H9 (cell line): ENCODE measurements around the gene JAKMIP1. TPM values are rescaled to one million over a fixed set of nuclear protein-coding genes. Genes with fewer than 3 reads are reported as not detected.

Experiments
- DNase-seq: peaks from one replicate; pipeline ENCODE4 v3.0.0-alpha.2; 2017
- H2AFZ ChIP-seq: one replicate; pipeline ENCODE4 v1.6.1; 2013; ENCODE audit warnings: mild to moderate bottlenecking, low read length, control low read depth, moderate library complexity
- H2AK5ac ChIP-seq: 2 replicates; pipeline ENCODE4 v1.6.1; 2013; ENCODE audit warnings: low read length, control low read depth, mixed read lengths; ENCODE audit not compliant: insufficient read length
- H2BK120ac ChIP-seq: one replicate; pipeline ENCODE4 v1.6.1; 2013; ENCODE audit warnings: low read depth, mild to moderate bottlenecking, low read length, control low read depth, inconsistent platforms; ENCODE audit not compliant: poor library complexity, severe bottlenecking
- H2BK12ac ChIP-seq: 2 replicates; pipeline ENCODE4 v1.6.1; 2013; ENCODE audit warnings: low read length, control low read depth, mixed read lengths, low read depth; ENCODE audit not compliant: insufficient read length
- H2BK15ac ChIP-seq: 2 replicates; pipeline ENCODE4 v1.6.1; 2013; ENCODE audit warnings: low read depth, low read length, control low read depth
- H2BK20ac ChIP-seq: one replicate; pipeline ENCODE4 v1.6.1; 2013; ENCODE audit warnings: low read depth, mild to moderate bottlenecking, low read length, control low read depth, inconsistent platforms; ENCODE audit not compliant: poor library complexity, severe bottlenecking
- H2BK5ac ChIP-seq: 2 replicates; pipeline ENCODE4 v1.6.1; 2013; ENCODE audit warnings: low read length, control low read depth, mixed read lengths; ENCODE audit not compliant: insufficient read length
- H3K14ac ChIP-seq: 2 replicates; pipeline ENCODE4 v1.6.1; 2013; ENCODE audit warnings: low read length, control low read depth; ENCODE audit not compliant: insufficient read depth
- H3K18ac ChIP-seq: 2 replicates; pipeline ENCODE4 v1.6.1; 2013; ENCODE audit warnings: low read depth, mild to moderate bottlenecking, mixed read lengths, low read length, control low read depth; ENCODE audit not compliant: insufficient read length
- H3K23ac ChIP-seq: 2 replicates; pipeline ENCODE4 v1.6.1; 2013; ENCODE audit warnings: low read length, control low read depth, mixed read lengths, low read depth; ENCODE audit not compliant: insufficient read length
- H3K23me2 ChIP-seq: 2 replicates; pipeline ENCODE4 v1.6.1; 2013; ENCODE audit warnings: low read depth, mild to moderate bottlenecking, mixed read lengths, low read length, control low read depth; ENCODE audit not compliant: insufficient read length, poor library complexity, severe bottlenecking
- H3K27ac ChIP-seq: 2 replicates; pipeline ENCODE4 v1.5.1; 2013; ENCODE audit warnings: low read length, control low read depth, mixed read lengths, low read depth; ENCODE audit not compliant: insufficient read length
- H3K27me3 ChIP-seq: 2 replicates; pipeline ENCODE4 v1.6.1; 2013; ENCODE audit warnings: low read length, control low read depth, inconsistent platforms; ENCODE audit not compliant: insufficient read depth
- H3K4ac ChIP-seq: 2 replicates; pipeline ENCODE4 v1.6.1; 2013; ENCODE audit warnings: low read depth, mild to moderate bottlenecking, control low read depth, inconsistent platforms, low read length, moderate library complexity
- H3K4me1 ChIP-seq: 2 replicates; pipeline ENCODE4 v1.6.1; 2013; ENCODE audit warnings: low read length, control low read depth, inconsistent platforms; ENCODE audit not compliant: insufficient read depth
- H3K4me2 ChIP-seq: 2 replicates; pipeline ENCODE4 v1.6.1; 2013; ENCODE audit warnings: low read length, control low read depth, mixed read lengths; ENCODE audit not compliant: insufficient read length, insufficient read depth
- H3K56ac ChIP-seq: 2 replicates; pipeline ENCODE4 v1.6.1; 2013; ENCODE audit warnings: low read depth, mild to moderate bottlenecking, mixed read lengths, low read length, control low read depth; ENCODE audit not compliant: insufficient read length
- H3K79me1 ChIP-seq: 2 replicates; pipeline ENCODE4 v1.6.1; 2013; ENCODE audit warnings: low read depth, mild to moderate bottlenecking, moderate library complexity, low read length, control low read depth, inconsistent platforms; ENCODE audit not compliant: insufficient read depth, poor library complexity, severe bottlenecking
- H3K79me2 ChIP-seq: 2 replicates; pipeline ENCODE4 v1.6.1; 2013; ENCODE audit warnings: low read length, control low read depth, inconsistent platforms; ENCODE audit not compliant: insufficient read depth
- H3K9ac ChIP-seq: 2 replicates; pipeline ENCODE4 v1.6.1; 2013; ENCODE audit warnings: low read length, control low read depth, mixed read lengths; ENCODE audit not compliant: insufficient read length; ENCODE audit errors: extremely low read depth
- H3K9me3 ChIP-seq: one replicate; pipeline ENCODE4 v1.6.1; 2013; ENCODE audit warnings: low read depth, low read length, inconsistent platforms; ENCODE audit not compliant: control insufficient read depth
- H3T11ph ChIP-seq: one replicate; pipeline ENCODE4 v1.6.1; 2013; ENCODE audit warnings: mild to moderate bottlenecking, low read length, control low read depth, inconsistent platforms
- H4K20me1 ChIP-seq: one replicate; pipeline ENCODE4 v1.6.1; 2013; ENCODE audit not compliant: control insufficient read depth, insufficient read length, insufficient read depth
- H4K5ac ChIP-seq: 2 replicates; pipeline ENCODE4 v1.6.1; 2013; ENCODE audit warnings: low read depth, mild to moderate bottlenecking, mixed read lengths, low read length, control low read depth; ENCODE audit not compliant: insufficient read length
- H4K8ac ChIP-seq: replicated peaks from 2 replicates; pipeline ENCODE4 v1.6.1; 2013; ENCODE audit warnings: low read length, control low read depth, mixed read lengths, low read depth; ENCODE audit not compliant: insufficient read length
- H4K91ac ChIP-seq: 2 replicates; pipeline ENCODE4 v1.6.1; 2013; ENCODE audit warnings: low read depth, mild to moderate bottlenecking, moderate library complexity, mixed read lengths, low read length, control low read depth; ENCODE audit not compliant: insufficient read length
- H3K27ac Mint-ChIP-seq, 3 experiments: 2 replicates in 2 of 3; 3 replicates in 1 of 3; pipeline ENCODE4 v1.8.0; 2020 to 2021; ENCODE audit warnings: mixed read lengths in 3 of 3, mild to moderate bottlenecking in 1 of 3, moderate library complexity in 1 of 3
- H3K27me3 Mint-ChIP-seq: 2 replicates; pipeline ENCODE4 v1.8.0; 2021; ENCODE audit warnings: low read depth, mild to moderate bottlenecking, moderate library complexity, mixed read lengths
- H3K36me3 Mint-ChIP-seq, 3 experiments: 2 replicates in 2 of 3; 3 replicates in 1 of 3; pipeline ENCODE4 v1.8.0; 2020 to 2021; ENCODE audit warnings: low read depth in 3 of 3, mixed read lengths in 3 of 3; ENCODE audit not compliant: insufficient read depth in 1 of 3
- H3K4me1 Mint-ChIP-seq, 2 experiments: 2 replicates each; pipeline ENCODE4 v1.8.0; 2020; ENCODE audit warnings: mixed read lengths in 2 of 2
- H3K4me3 Mint-ChIP-seq, 2 experiments: 2 replicates in 1 of 2; 3 replicates in 1 of 2; pipeline ENCODE4 v1.8.0; 2020 to 2021; ENCODE audit warnings: mild to moderate bottlenecking in 2 of 2, mixed read lengths in 2 of 2, moderate library complexity in 1 of 2
- H3K9me3 Mint-ChIP-seq, 2 experiments: 2 replicates in 1 of 2; 3 replicates in 1 of 2; pipeline ENCODE4 v1.8.0; 2020; ENCODE audit warnings: mild to moderate bottlenecking in 2 of 2, mixed read lengths in 2 of 2, moderate library complexity in 1 of 2
- WGBS: extraction: QIAGEN DNeasy Blood & Tissue Kit; methylation state at CpG from one replicate; pipeline ENCODE4 v1.1.7; 2013; ENCODE audit warnings: missing lambda C conversion rate, low lambda C conversion rate, mixed read lengths; ENCODE audit not compliant: insufficient read length; ENCODE audit errors: extremely low coverage; 5-methylcytosine and 5-hydroxymethylcytosine counted together
- total RNA-seq: library from RNA; stranded (reverse); gene quantifications from 2 replicates; pipeline ENCODE4 v1.2.1, GENCODE V29; 2021
- TF ChIP-seq, protein P1 (sequence below): fragments of 200-600 bp; sonication (generic); conservative IDR thresholded peaks from 3 replicates; pipeline ENCODE4 v1.8.0; 2021; ENCODE audit warnings: antibody characterized with exemption, mild to moderate bottlenecking

The JAKMIP1 gene
- total RNA-seq, 1 experiment from 2014 or later = 1.5 TPM

DNA sequence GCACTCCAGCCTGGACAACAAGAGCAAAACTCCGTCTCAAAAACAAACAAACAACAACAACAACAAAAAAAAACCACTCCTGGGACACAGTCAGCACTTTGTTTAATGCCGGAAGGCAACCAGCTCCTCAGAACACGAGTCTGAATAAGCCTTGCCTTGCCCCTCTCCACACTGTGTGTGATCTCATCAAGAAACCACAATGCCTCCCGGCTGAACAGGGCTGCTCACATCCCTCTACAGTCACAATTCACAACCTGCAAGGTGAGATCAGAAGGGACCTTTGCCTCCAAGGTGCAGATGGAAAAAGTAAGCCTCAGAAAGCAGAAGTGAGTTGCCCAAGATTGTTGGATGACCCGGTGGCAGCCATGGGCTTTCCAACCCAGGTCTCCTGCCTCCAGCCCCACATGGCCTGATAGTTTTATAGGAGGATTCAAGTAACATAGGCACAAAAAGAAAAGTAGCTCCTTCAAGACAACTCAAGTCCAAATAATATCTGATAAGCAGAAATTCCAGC is 80.8 kb downstream of the JAKMIP1 start:
- H3K27ac Mint-ChIP-seq = peak overlapping the region in 1 of 3 experiments; percentile 84; a peak in 3 of 7 replicates

More for the DNA sequence above, 80.8 kb downstream of the JAKMIP1 start:
- Histone ChIP-seq H4K5ac (no peak overlapping the region), H2BK5ac (no peak overlapping the region), H3K18ac (no peak overlapping the region), H3K79me1 (no peaks in the 10 kb centered on the region), H3K9ac (no peak overlapping the region), H3K23me2 (no peaks in the 10 kb centered on the region), H4K91ac (no peak overlapping the region), H3K4me2 (no peak overlapping the region), H2BK12ac (no peak overlapping the region), H3K23ac (no peak overlapping the region), H3K9me3 (no peaks in the 10 kb centered on the region), H2BK120ac (no peak overlapping the region), H2AK5ac (no peak overlapping the region), H2AFZ (no peak overlapping the region), H3K27me3 (no peaks in the 10 kb centered on the region), H3K4me1 (peaks cover 13% of the 10 kb centered on the region), H2BK20ac (no peak overlapping the region), H3K79me2 (no peaks in the 10 kb centered on the region), H3K27ac (no peak overlapping the region), H3K14ac (no peak overlapping the region), H4K20me1 (no peaks in the 10 kb centered on the region), H3K56ac (no peak overlapping the region), H3T11ph (no peak overlapping the region), H4K8ac (no peak overlapping the region), H3K4ac (no peak overlapping the region), H2BK15ac (no peak overlapping the region)
- TF ChIP-seq, protein P1, sequence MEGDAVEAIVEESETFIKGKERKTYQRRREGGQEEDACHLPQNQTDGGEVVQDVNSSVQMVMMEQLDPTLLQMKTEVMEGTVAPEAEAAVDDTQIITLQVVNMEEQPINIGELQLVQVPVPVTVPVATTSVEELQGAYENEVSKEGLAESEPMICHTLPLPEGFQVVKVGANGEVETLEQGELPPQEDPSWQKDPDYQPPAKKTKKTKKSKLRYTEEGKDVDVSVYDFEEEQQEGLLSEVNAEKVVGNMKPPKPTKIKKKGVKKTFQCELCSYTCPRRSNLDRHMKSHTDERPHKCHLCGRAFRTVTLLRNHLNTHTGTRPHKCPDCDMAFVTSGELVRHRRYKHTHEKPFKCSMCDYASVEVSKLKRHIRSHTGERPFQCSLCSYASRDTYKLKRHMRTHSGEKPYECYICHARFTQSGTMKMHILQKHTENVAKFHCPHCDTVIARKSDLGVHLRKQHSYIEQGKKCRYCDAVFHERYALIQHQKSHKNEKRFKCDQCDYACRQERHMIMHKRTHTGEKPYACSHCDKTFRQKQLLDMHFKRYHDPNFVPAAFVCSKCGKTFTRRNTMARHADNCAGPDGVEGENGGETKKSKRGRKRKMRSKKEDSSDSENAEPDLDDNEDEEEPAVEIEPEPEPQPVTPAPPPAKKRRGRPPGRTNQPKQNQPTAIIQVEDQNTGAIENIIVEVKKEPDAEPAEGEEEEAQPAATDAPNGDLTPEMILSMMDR = no peak
- peaks cover 31% of the 10 kb centered on the region for H3K27me3 Mint-ChIP-seq
- H3K4me3 Mint-ChIP-seq = no peak overlapping the region
- H3K36me3 Mint-ChIP-seq = no peaks in the 10 kb centered on the region
- H3K9me3 Mint-ChIP-seq = no peaks in the 10 kb centered on the region
- no CpG with 5 or more reads among the region's 5 CpGs for WGBS
- H3K4me1 Mint-ChIP-seq = peaks cover 32 to 40% of the 10 kb centered on the region in 2 experiments
- no peak for DNase-seq
